RCC 7860 (cell line): ENCODE data around the gene UBE2Q2.
A peak's percentile ranks its signal among the peaks of the same experiment; 100 is the strongest.
"Not testable (repeated sequence)": the region's sequence is repeated elsewhere in the genome, so short reads cannot be mapped to it uniquely, and the experiment has no call there.

Experiments used
- DNase-seq: peaks from one replicate; pipeline ENCODE4 v3.0.0-alpha.2; 2015; ENCODE audit warnings: low spot score
- FAIRE-seq: peaks from 2 replicates; lab custom pipeline; 2012; peaks lifted over from hg19 to GRCh38; lab: Jason Lieb, UNC

UBE2Q2 gene

GRCh38 chr15:75842722-75843677, at the start of gene UBE2Q2:
TSS of gene UBE2Q2 (plus strand) at chr15:75843447. CDS start at chr15:75843667, 220 bp downstream.
- FAIRE-seq, result no peak
- no peak for DNase-seq

DNA sequence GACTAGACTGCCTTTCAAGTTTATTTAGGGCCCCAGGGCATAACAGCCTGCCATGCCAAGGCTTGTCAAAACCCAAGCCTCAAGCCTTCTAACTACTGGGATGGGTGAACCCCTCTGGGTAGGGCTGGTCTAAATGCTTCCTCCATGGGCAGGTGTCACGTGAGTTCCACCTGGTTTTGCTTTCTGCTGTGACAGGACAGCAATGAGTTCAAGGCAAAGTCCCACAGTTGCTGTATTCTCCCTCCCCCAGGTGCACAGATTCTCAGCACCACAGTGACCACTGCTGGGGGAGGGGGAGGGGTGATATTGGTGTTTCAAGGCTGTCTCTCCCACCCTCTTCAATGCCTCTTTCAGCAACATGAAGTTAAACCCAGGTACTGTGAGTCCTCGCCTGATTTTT, 46.9 kb upstream of the UBE2Q2 start:
- no peak for FAIRE-seq

GRCh38 chr15:75797146-75797545, 46.1 kb upstream of the UBE2Q2 start:
- FAIRE-seq, DNase-seq: not testable (repeated sequence)

More for the DNA sequence above, 46.9 kb upstream of the UBE2Q2 start:
- no peak for DNase-seq

DNA sequence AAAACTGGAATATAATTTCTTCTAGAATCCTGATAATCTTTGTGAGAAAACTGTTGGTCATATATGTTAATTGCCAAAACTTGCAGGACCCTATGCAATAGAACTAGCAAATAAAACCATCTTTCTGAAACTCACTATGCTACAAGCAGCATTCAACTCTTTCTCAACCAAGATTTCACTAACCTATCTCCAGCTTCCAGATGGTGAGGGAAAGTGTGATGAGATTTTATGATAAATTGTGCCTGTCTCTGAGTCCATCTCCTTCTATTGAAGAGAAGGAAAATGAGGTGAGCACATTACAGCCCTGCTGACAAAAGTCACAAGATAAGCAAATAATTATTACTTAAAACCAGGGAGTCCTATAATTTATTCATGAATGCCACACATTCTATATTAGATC, 44.1 kb upstream of the UBE2Q2 start:
- DNase-seq, result no peak
- FAIRE-seq, result no peak

DNA sequence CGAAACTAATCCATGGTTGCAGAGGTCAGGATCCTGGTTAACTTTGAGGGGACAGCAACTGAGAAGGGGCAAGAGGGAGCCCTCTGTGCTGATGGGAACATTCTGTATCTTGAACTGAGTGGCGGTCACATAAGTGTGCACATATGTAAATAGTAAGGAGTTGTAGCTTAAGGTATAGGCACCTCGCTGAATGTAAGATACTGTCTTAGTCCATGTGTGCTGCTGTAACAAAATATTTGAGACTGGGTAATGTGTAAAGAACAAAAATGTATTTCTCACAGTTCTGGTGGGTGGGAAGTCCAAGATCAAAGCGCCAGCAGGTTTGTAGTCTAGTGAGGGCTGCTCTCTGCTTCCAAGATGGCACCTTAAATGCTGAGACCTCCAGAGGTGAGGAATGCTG, 42.8 kb upstream of the UBE2Q2 start:
- not testable (repeated sequence) for FAIRE-seq, DNase-seq

GRCh38 chr15:75801859-75802593, 41.2 kb upstream of the UBE2Q2 start:
- DNase-seq, result peak; percentile 43
- FAIRE-seq, result no peak

DNA sequence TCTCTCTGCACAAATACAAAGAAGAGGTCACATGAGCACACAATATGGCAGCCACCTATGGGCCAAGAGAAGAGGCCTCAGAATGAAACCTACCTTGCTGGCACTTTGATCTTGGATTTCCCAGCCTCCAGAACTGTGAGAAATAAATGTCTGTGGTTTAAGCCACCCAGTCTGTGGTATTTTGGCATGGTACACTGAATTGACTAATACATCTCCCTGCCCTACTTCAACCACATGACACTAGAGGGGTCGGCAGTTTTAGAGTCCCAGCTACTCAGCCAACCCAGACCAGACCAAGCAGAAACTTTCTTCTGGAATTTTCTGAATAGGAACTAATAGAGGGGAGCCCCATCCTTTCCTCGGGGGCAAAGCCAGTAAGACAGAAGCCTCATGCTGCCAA, 35.8 kb upstream of the UBE2Q2 start:
- FAIRE-seq, DNase-seq: not testable (repeated sequence)

- not testable (repeated sequence) for DNase-seq, FAIRE-seq
Observed at GRCh38 chr15:75808009-75808408, 35.2 kb upstream of the UBE2Q2 start.

DNA sequence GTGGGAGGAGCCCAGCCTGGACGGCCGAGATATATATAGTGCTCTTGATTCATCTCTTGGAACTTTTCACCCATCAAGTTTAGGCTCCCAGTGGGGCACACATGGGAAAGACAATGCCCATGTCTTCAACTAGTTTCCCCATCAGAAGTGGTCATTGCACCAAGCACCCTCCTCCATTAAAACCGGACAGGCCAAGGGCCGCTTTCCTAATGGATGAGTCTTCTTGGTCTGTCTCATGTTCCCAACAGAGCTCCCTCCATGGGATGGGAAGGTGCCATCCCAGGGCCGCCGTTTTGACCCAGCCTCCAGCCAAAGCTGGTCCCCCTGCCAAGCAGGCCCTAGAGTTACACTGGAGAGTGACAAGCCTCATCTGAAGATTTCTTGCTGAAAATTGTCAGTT, 34.7 kb upstream of the UBE2Q2 start:
- FAIRE-seq, result no peak

DNA sequence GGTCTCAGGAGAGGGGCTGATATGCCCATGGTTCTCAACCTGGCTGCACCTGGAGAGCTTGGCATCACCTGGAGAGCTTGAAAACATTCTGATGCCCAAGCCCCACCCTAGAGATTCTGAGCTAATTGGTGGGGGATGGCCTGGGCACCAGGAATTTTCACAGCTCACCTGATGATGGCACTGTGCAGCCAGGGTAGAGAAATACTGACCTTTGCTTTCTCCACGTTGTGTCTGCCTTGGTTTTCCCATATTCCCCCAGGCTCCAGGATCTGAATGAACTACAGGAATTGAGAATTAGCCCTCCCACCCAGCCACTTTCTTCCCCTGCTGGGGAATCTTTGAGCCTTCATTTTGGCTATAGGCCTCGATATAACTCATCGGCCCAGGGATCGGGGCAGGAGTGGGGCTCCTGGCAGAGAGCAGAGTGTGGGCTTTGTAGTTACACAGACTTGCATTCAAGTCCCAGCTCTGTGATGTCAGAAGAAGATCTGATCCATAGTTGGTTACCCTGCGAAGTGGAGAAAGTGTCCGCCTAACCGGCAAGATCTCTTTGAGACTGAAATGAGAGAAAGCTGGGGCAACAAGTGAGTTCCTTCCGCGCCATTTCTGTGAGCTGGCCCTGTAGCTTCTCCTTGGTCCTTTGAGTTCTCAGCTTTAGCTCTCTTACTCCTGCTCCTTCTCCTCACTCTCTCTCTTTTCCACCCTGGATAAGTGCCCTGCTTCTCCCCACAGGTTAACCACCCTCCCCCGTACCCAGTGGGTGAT, 33.1 kb upstream of the UBE2Q2 start:
- DNase-seq (peak; percentile 14), FAIRE-seq (no peak)

More for the DNA sequence above, 34.7 kb upstream of the UBE2Q2 start:
- DNase-seq, result no peak

DNA sequence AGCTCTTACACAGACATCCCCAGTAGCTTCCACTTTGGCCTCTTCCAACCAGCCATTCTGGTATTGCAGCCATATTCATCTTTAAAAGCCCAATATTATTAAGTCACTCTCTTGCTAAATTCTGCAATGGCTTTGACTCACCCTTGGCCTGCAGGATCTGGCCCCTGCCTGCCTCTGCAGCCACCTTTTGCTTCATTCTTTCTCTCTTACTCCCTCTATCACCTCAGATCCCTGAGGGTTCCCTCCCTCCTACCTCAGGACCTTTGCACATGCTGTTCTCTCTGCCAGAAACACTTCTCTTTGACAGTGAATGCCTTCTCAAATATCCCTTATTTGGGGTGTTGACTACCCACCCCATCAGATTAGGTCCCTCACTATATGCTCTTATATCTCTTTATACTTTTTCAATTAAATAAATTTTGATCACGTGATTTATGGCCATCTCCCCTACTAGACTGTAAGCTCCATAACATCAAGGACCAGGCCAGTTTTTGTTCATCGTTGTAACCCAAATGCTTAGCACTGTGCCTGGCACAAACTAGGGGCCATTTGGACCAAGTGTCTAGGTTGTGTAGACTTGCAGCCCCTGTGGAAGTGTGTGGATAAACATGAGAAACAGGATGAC, 32.3 kb upstream of the UBE2Q2 start:
- DNase-seq (no peak), FAIRE-seq (no peak)

GRCh38 chr15:75811626-75812025, 31.6 kb upstream of the UBE2Q2 start:
- no peak for DNase-seq
- FAIRE-seq, result no peak

GRCh38 chr15:75814794-75815193, 28.5 kb upstream of the UBE2Q2 start:
- DNase-seq, result no peak
- no peak for FAIRE-seq

DNA sequence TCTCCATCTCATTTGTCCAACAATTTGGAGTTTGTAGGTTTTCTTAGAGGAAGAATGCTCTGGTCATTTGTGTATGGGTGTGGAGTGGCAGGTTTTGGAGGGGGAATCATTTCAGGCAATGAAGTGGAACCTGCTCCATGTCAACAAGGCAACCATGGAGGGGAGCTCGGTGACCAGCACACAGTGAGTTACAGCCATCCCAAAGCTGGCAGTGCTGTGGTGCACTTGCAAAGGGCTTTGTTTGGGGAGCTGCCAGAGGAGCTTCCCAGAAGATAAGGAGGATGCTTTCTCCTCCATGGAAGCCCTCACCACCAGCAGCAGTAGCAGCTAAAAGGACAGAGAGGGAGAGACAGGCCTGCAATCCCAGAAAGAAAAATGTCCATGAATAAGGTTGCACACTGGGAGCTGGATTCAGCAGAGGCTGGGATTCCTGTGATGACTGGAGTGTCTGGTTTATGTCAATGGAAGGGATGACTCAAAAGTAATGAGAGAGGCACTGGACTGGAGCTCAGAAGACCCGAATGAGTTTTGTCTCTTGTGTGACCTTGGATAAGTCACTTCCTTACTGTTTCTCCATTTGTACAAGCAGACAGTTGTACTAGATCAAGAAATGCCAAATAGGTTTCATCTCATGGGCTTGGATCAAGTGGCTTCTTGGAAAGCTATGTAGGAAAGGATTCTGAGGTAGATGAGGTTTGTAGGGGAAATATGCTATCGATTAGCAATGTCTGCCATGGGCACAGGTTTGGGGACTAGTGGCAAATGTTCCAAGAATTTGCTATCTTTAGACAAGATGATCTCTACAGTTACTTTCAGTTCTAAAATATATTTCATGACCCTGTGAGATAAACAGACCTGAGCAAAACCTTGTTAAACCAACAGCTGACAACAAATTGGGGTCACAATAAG, 27.2 kb upstream of the UBE2Q2 start:
- DNase-seq (no peak), FAIRE-seq (no peak)

- FAIRE-seq (no peak), DNase-seq (no peak)
Observed at GRCh38 chr15:75817138-75817935, 25.9 kb upstream of the UBE2Q2 start.

GRCh38 chr15:75820206-75820605, 23.0 kb upstream of the UBE2Q2 start:
- no peak for FAIRE-seq
- no peak for DNase-seq

GRCh38 chr15:75821786-75822345, 21.4 kb upstream of the UBE2Q2 start:
- FAIRE-seq, result no peak
- DNase-seq, result no peak

DNA sequence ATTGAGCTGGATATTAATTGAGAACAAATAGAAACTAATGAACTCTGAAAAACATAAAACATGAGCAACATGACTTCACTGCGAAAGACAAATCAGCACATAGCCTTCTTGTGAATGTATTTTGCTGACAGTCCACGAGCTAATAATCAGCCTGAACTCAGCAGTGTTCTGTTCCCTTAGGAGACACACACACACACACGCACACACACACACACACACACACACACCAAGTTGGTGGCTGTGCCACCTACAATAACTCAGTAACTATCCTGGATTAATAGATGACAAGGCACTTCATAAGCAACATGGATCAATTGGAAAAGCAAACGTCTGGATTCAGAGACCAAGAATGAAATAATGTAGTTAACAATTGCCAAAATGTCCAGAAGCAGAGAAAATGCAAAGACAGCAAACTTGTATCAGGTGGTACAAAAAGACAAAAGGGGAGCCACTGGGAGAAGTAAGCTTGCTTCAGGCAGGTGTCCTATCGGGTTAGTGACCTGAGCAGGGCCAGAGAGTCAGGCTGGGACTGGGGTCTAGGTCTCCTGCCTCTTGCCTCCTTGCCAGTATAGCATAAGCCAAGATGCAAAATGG, 20.5 kb upstream of the UBE2Q2 start:
- FAIRE-seq, result no peak
- no peak for DNase-seq
